AG04449 (cell line): ENCODE measurements around the gene RIPOR3.

ENCODE experiments used
- CTCF ChIA-PET: fragments of 350-600 bp; formaldehyde crosslinking; extraction: SDS; loops from one replicate; lab custom pipeline; 2021; ENCODE audit warnings: antibody characterized with exemption; lab: Yijun Ruan, JAX
- POLR2A ChIA-PET: fragments of 400-600, 350-600 bp; formaldehyde crosslinking; extraction: SDS; loops from one replicate; lab custom pipeline; 2020; ENCODE audit warnings: antibody characterized with exemption, inconsistent platforms; lab: Yijun Ruan, JAX
- DNase-seq: peaks from one replicate; pipeline ENCODE4 v3.0.0-alpha.2; 2010; ENCODE audit warnings: low read depth, low spot score
- H3K4me3 ChIP-seq: 2 replicates; pipeline ENCODE4 v1.5.1; 2011; ENCODE audit warnings: low read depth, mild to moderate bottlenecking, control low read depth, low read length
- TF ChIP-seq, protein P1 (sequence below): IDR thresholded peaks from one replicate; pipeline ENCODE4 v1.5.1; 2011; ENCODE audit warnings: mild to moderate bottlenecking, moderate library complexity, low read length, control low read depth, inconsistent platforms; ENCODE audit not compliant: insufficient read depth; ENCODE audit errors: missing control alignments

The RIPOR3 gene

DNA sequence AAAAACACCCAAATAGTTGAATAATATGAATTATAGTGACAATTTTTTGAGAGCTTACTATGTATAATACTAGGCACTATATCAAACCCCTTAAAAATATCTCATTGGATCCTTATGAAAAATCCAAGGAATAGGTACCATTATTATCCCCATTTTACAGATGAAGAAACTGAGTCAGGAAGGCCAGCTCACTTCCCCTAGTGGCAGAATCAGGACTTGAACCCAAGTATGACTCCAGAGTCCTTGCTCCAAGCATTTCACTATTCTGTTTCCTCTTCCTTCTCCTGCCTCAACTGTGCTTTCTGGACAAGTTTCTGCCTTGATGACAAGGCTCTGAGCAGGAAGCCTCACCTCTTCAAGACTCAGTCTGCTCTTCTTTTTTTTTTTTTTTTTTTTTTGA lies 29.2 kb upstream of the RIPOR3 start:
- DNase-seq = no peak
- POLR2A ChIA-PET = no interaction called here
- no peak overlapping the region for H3K4me3 ChIP-seq
- TF ChIP-seq, protein P1, sequence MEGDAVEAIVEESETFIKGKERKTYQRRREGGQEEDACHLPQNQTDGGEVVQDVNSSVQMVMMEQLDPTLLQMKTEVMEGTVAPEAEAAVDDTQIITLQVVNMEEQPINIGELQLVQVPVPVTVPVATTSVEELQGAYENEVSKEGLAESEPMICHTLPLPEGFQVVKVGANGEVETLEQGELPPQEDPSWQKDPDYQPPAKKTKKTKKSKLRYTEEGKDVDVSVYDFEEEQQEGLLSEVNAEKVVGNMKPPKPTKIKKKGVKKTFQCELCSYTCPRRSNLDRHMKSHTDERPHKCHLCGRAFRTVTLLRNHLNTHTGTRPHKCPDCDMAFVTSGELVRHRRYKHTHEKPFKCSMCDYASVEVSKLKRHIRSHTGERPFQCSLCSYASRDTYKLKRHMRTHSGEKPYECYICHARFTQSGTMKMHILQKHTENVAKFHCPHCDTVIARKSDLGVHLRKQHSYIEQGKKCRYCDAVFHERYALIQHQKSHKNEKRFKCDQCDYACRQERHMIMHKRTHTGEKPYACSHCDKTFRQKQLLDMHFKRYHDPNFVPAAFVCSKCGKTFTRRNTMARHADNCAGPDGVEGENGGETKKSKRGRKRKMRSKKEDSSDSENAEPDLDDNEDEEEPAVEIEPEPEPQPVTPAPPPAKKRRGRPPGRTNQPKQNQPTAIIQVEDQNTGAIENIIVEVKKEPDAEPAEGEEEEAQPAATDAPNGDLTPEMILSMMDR = no peak
- CTCF ChIA-PET = interaction anchor here (2.2 kb wide), 1 partner anchor 28 kb away, joined by 9 read pairs; no protein-coding TSS in a partner anchor

DNA sequence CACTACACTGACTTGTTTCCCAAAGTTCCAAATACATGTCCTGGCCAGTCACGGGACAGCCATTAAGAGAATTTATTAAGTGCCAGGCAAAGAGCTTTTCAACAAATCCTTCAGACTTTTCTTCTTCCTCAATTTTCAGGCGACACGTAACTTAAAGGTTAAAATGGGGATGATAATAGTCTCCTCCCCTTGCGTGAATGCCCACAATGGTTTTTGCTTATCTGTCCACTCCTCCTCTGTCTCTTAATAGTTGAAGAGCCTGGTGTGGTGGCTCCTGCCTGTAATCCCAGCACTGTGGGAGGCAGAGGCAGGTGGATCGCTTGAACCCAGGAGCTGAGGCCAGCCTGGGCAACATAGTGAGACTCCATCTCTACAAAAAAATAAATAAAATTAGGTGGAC lies 28.7 kb upstream of the RIPOR3 start:
- no peak overlapping the region for H3K4me3 ChIP-seq
- no peak for DNase-seq
- CTCF ChIA-PET = interaction anchor here (2.2 kb wide), 1 partner anchor 29 kb away, joined by 9 read pairs; no protein-coding TSS in a partner anchor
- TF ChIP-seq, protein P1 = no peak
- POLR2A ChIA-PET = no interaction called here

DNA sequence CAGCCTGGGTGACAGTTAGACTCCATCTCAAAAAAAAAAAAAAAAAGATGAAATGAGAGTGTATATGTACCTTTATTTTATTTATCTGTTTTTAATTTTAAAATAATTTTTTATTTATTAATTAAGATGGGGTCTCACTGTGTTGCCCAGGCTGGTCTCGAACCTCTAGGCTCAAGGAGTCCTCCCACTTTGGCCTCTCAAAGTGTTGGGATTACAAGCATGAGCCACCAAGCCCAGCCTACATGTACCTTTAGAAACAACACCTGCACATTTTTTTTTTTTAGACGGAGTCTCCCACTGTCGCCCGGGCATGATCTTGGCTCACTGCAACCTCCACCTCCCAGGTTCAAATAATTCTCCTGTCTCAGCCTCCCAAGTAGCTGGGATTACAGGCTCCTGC lies 28.0 kb upstream of the RIPOR3 start:
- H3K4me3 ChIP-seq = no peak overlapping the region
- DNase-seq = no peak
- POLR2A ChIA-PET = no interaction called here
- CTCF ChIA-PET = interaction anchor here (2.2 kb wide), 1 partner anchor 30 kb away, joined by 9 read pairs; no protein-coding TSS in a partner anchor
- TF ChIP-seq, protein P1 = no peak

DNA sequence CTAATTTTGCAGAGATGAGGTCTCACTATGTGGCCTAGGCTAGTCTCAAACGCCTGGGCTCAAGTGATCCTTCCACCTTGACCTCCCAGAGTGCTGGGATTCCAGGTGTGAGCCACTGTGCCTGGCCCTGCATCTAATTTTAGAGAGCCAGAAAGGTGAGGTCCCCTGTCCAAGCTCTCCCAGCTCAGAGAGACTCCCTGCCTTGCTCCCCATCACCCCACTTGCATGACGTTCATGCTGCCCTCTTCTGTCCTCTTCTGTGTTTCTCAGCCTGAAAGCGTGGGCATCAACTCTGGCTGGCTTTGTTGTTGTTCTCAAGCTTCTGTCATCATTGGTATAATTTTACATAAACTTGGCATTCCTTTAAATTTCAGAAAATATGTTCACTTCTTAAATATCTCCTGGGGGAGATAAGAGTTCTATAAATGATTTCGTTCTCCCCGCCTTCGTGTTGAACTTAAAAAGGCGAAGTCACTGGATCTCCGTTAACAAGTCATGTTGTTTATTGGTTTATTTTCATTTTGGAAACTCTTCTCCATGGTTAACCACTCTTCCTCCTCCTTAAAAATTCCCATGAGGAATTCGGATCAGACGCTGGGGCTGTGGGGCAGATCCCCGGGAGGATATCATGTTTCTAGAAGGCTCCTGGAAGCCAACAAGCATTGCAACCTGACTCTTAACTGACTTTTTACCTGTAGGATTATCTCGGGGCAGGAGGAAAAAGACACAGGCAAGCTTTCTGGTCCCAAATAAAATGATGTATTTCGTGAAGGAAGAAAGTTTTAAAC lies 26.8 kb upstream of the RIPOR3 start:
- CTCF ChIA-PET = interaction anchor here (0.6 to 2.2 kb wide), 6 partner anchors 7 to 92 kb away, joined by 3 to 9 read pairs (median 4); no protein-coding TSS in a partner anchor
- TF ChIP-seq, protein P1 = no peak
- no peak overlapping the region for H3K4me3 ChIP-seq
- no peak for DNase-seq
- POLR2A ChIA-PET = no interaction called here

DNA sequence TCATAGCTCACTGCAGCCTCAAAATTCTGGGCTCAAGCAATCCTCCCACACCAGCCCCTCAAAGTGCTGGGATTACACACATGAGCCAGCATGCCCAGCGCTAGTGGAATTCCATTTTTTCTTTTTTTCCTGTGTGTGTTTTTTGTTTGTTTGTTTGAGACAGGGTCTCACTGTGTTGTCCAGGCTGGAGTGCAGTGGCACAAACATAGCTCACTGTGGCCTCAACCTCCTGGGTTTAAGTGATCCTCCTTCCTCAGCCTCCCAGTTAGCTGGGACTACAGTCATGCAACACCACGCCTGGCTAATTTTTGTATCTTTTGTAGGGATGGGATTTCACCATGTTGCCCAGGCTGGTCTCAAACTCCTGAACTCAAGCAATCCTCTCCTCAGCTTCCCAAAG lies 26.0 kb upstream of the RIPOR3 start:
- no peak overlapping the region for H3K4me3 ChIP-seq
- TF ChIP-seq, protein P1 = no peak
- POLR2A ChIA-PET = no interaction called here
- CTCF ChIA-PET = interaction anchor here (0.6 to 1.8 kb wide), 6 partner anchors 8 to 91 kb away, joined by 3 to 7 read pairs (median 3); no protein-coding TSS in a partner anchor
- no peak for DNase-seq

DNA sequence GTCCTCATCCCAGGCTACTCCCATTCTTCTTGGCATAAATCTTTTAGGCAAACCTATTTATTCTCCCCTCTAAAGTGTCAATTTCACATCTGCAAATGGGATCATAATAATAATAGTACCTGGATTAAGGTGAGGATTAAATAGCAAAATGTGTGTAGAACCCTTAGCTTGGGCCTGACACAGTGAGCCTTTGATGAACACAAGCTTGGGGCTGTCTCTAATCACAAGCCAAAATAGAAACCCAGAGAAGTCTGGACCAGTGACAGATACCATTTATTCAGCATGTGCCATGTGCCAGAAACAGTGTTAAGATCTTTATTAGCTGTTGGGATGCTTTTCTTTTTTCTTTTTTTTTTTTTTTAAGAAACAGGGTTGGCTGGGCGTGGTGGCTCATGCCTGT lies 25.2 kb upstream of the RIPOR3 start:
- ChIA-PET POLR2A (no interaction called here), CTCF (interaction anchor here (1.0 to 1.2 kb wide), 2 partner anchors 8 to 81 kb away, joined by 3 read pairs; no protein-coding TSS in a partner anchor)
- no peak overlapping the region for H3K4me3 ChIP-seq
- DNase-seq = no peak
- TF ChIP-seq, protein P1 = no peak
